ENCODE data around the gene ANKFN1. TPM values are rescaled to one million over a fixed set of nuclear protein-coding genes. Genes with fewer than 3 reads are reported as not detected.

ANKFN1 gene
- total RNA-seq, 1 experiment from 2014 or later, result not detected

DNA sequence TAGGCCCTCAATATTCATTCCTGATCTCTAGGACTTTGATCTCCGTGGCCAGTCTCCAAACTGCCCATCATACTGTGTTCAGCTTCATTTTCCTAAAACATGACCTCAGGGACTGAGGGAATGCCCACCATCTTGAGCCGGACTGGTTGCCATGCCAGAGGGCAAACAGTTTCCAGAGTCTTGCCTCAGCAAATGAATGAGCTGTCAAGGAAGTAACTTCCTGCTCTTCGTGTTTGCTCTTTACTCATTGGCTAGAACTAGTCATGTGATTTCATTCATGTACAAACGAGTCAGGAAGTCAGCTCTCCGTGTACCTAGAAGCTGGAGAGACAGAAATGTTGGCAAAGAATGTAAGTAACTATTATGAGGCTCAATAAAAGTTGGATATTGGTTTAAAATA is 50.2 kb downstream of the ANKFN1 start:
- CTCF ChIA-PET, result no interaction called here
- POLR2A ChIA-PET, result no interaction called here

DNA sequence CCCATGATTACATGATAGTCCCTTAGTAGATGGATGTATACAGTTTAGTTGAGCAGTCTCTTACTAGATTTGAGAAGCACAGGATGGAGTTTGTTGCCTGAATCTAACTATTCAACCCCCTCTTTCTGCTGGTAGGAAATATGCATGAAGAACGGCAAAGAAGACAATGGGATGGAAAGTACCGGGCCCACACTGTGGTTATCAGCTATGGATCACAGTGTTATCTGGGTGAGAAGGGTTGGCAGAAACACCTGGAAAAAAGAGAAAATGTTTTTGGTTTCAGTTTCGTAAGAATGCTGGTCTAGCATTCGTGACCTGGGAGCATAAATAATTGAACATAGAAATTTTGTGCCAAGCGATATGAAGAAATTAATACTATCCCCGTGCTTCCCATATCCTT is 53.1 kb downstream of the ANKFN1 start:
- no peaks in the 10 kb centered on the region for H3K9me3 ChIP-seq (ENCODE audit: control insufficient read depth, insufficient read depth, low read depth, low read length)
- no peaks in the 10 kb centered on the region for H3K4me1 ChIP-seq (ENCODE audit: control insufficient read depth, insufficient read depth, low read length)
- no peaks in the 10 kb centered on the region for H3K36me3 ChIP-seq (ENCODE audit: control insufficient read depth, insufficient read depth, low read length)
- H3K4me3 ChIP-seq (ENCODE audit: low read depth in 2 of 2, low read length in 2 of 2), result no peak overlapping the region
- no peak overlapping the region for H3K27ac ChIP-seq (ENCODE audit: low read length)
- ATAC-seq (no peak), DNase-seq (ENCODE audit: low read depth, low spot score) (no peak)
- no peak for TF ChIP-seq SIN3A (IDR thresholded peaks at IDR 0.05; ENCODE audit: borderline replicate concordance, insufficient read depth, low read depth, low read length)
- no peak for TF ChIP-seq TCF7L2 (IDR thresholded peaks at IDR 0.05; ENCODE audit: low read depth, low read length)
- TF ChIP-seq, protein P1, sequence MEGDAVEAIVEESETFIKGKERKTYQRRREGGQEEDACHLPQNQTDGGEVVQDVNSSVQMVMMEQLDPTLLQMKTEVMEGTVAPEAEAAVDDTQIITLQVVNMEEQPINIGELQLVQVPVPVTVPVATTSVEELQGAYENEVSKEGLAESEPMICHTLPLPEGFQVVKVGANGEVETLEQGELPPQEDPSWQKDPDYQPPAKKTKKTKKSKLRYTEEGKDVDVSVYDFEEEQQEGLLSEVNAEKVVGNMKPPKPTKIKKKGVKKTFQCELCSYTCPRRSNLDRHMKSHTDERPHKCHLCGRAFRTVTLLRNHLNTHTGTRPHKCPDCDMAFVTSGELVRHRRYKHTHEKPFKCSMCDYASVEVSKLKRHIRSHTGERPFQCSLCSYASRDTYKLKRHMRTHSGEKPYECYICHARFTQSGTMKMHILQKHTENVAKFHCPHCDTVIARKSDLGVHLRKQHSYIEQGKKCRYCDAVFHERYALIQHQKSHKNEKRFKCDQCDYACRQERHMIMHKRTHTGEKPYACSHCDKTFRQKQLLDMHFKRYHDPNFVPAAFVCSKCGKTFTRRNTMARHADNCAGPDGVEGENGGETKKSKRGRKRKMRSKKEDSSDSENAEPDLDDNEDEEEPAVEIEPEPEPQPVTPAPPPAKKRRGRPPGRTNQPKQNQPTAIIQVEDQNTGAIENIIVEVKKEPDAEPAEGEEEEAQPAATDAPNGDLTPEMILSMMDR (IDR thresholded peaks at IDR 0.05), result no peak
- no peak for TF ChIP-seq POLR2AphosphoS5 (IDR thresholded peaks at IDR 0.05; ENCODE audit: low read depth, low read length)
- TF ChIP-seq, protein P2, sequence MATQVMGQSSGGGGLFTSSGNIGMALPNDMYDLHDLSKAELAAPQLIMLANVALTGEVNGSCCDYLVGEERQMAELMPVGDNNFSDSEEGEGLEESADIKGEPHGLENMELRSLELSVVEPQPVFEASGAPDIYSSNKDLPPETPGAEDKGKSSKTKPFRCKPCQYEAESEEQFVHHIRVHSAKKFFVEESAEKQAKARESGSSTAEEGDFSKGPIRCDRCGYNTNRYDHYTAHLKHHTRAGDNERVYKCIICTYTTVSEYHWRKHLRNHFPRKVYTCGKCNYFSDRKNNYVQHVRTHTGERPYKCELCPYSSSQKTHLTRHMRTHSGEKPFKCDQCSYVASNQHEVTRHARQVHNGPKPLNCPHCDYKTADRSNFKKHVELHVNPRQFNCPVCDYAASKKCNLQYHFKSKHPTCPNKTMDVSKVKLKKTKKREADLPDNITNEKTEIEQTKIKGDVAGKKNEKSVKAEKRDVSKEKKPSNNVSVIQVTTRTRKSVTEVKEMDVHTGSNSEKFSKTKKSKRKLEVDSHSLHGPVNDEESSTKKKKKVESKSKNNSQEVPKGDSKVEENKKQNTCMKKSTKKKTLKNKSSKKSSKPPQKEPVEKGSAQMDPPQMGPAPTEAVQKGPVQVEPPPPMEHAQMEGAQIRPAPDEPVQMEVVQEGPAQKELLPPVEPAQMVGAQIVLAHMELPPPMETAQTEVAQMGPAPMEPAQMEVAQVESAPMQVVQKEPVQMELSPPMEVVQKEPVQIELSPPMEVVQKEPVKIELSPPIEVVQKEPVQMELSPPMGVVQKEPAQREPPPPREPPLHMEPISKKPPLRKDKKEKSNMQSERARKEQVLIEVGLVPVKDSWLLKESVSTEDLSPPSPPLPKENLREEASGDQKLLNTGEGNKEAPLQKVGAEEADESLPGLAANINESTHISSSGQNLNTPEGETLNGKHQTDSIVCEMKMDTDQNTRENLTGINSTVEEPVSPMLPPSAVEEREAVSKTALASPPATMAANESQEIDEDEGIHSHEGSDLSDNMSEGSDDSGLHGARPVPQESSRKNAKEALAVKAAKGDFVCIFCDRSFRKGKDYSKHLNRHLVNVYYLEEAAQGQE (IDR thresholded peaks at IDR 0.05; ENCODE audit: insufficient read depth in 1 of 2, low read depth in 2 of 2, low read length in 1 of 2), result no peak
- no peaks in the 10 kb centered on the region for H3K27me3 ChIP-seq (ENCODE audit: control insufficient read depth, insufficient read depth, low read length)
- intact Hi-C loops (cut with micrococcal nuclease; ENCODE audit: unreplicated experiment), result no loop called here
- ChIA-PET CTCF (no interaction called here), POLR2A (no interaction called here)
- in situ Hi-C loops (cut with HindIII; ENCODE audit: low pct_unique_long_range_greater_than_20kb, low sequenced_read_pairs), result no loop called here
- no TSS peak for BruUV-seq (replicated peaks)

More for the DNA sequence above, 50.2 kb downstream of the ANKFN1 start:
- H3K27ac ChIP-seq (ENCODE audit: low read length), result no peak overlapping the region
- TF ChIP-seq POLR2AphosphoS5 (IDR thresholded peaks at IDR 0.05; ENCODE audit: low read depth, low read length), result no peak
- TF ChIP-seq TCF7L2 (IDR thresholded peaks at IDR 0.05; ENCODE audit: low read depth, low read length), result no peak
- TF ChIP-seq, protein P2 (IDR thresholded peaks at IDR 0.05; ENCODE audit: insufficient read depth in 1 of 2, low read depth in 2 of 2, low read length in 1 of 2), result no peak
- TF ChIP-seq, protein P1 (IDR thresholded peaks at IDR 0.05), result no peak
- TF ChIP-seq SIN3A (IDR thresholded peaks at IDR 0.05; ENCODE audit: borderline replicate concordance, insufficient read depth, low read depth, low read length), result no peak
- intact Hi-C loops (cut with micrococcal nuclease; ENCODE audit: unreplicated experiment), result no loop called here
- no peak overlapping the region for H3K4me3 ChIP-seq (ENCODE audit: low read depth in 2 of 2, low read length in 2 of 2)
- no peak for DNase-seq (ENCODE audit: low read depth, low spot score)
- no TSS peak for BruUV-seq (replicated peaks)
- no peaks in the 10 kb centered on the region for H3K9me3 ChIP-seq (ENCODE audit: control insufficient read depth, insufficient read depth, low read depth, low read length)
- ATAC-seq, result no peak
- H3K4me1 ChIP-seq (ENCODE audit: control insufficient read depth, insufficient read depth, low read length), result no peaks in the 10 kb centered on the region
- H3K27me3 ChIP-seq (ENCODE audit: control insufficient read depth, insufficient read depth, low read length), result no peaks in the 10 kb centered on the region
- in situ Hi-C loops (cut with HindIII; ENCODE audit: low pct_unique_long_range_greater_than_20kb, low sequenced_read_pairs), result no loop called here
- no peaks in the 10 kb centered on the region for H3K36me3 ChIP-seq (ENCODE audit: control insufficient read depth, insufficient read depth, low read length)
